Heart right ventricle (tissue), 16 donors: ENCODE results near the gene SLC4A9. TPM values are rescaled to one million over a fixed set of nuclear protein-coding genes. Genes with fewer than 3 reads are reported as not detected.

Source experiments
- ATAC-seq, 8 donors: fragments of 200-7000 bp; cut with Tn5 transposase; one replicate each; pipeline ENCODE4 v1.9.1; 2020; ENCODE audit warnings: mild to moderate bottlenecking in 8 of 8, moderate library complexity in 8 of 8, moderate number of reproducible peaks in 1 of 8
- DNase-seq, 2 donors: peaks; one replicate each; pipeline ENCODE4 v3.0.0-alpha.2; 2020
- H3K27ac ChIP-seq, 10 donors: fragments of 200-600 bp; sonication (generic) in 2 of 10; one replicate each; pipeline versions ENCODE4 v1.5.0 to v1.8.0; 2020 to 2022; ENCODE audit warnings: mild to moderate bottlenecking in 3 of 10
- H3K27me3 ChIP-seq, 7 donors: fragments of 200-600 bp; one replicate each; pipeline ENCODE4 v1.8.0; 2021 to 2022; ENCODE audit warnings: mild to moderate bottlenecking in 2 of 7
- H3K36me3 ChIP-seq, 9 donors: fragments of 200-600 bp; sonication (generic) in 1 of 9; one replicate each; pipeline versions ENCODE4 v1.5.0 to v1.8.0; 2020 to 2022; ENCODE audit warnings: mild to moderate bottlenecking in 2 of 9
- H3K4me1 ChIP-seq, 9 donors: fragments of 200-600 bp; sonication (generic) in 1 of 9; one replicate each; pipeline versions ENCODE4 v1.5.0 to v1.8.0; 2020 to 2022; ENCODE audit warnings: mild to moderate bottlenecking in 4 of 9
- H3K4me3 ChIP-seq, 10 donors: fragments of 200-600 bp; sonication (generic) in 2 of 10; one replicate each; pipeline versions ENCODE4 v1.5.0 to v1.8.0; 2020 to 2022; ENCODE audit warnings: mild to moderate bottlenecking in 7 of 10, moderate library complexity in 2 of 10
- H3K9me3 ChIP-seq, 11 donors: fragments of 200-600 bp in 10 of 11; sonication (generic) in 2 of 11; one replicate each; pipeline versions ENCODE4 v1.5.0 to v1.8.0; 2013 to 2022; ENCODE audit warnings: mild to moderate bottlenecking in 2 of 11, control low read depth in 1 of 11, moderate library complexity in 1 of 11
- WGBS, 2 donors: extraction: QIAGEN DNeasy Blood & Tissue Kit; methylation state at CpG; one replicate each; pipeline ENCODE4 v1.1.7; 2013; ENCODE audit warnings: inconsistent platforms in 1 of 2; 5-methylcytosine and 5-hydroxymethylcytosine counted together
- intact Hi-C, 10 donors: fragments of 100-400 bp; cut with DNase I; formaldehyde crosslinking; loops; one replicate each; pipeline versions ENCODE4 v1.11.1 to v1.14.2; 2022
- polyA plus RNA-seq, 2 donors: library from polyadenylated mRNA; stranded (reverse); fragments of 200-250 nt; gene quantifications; one replicate each; pipeline ENCODE4 v1.2.3, GENCODE V29; 2013
- total RNA-seq, 10 donors: library from RNA; stranded (reverse); fragmentation: NEBNext Ultra II Directional in 3 of 10; extraction: Animal tissue kit (Norgen Biotek cat#: 25700) in 3 of 10; gene quantifications; one replicate each; pipeline versions ENCODE4 v1.2.1 to v1.2.4, GENCODE V29; 2021 to 2023
- TF ChIP-seq, protein P1 (sequence below), 9 donors: fragments of 200-600 bp; sonication (generic) in 2 of 9; IDR thresholded peaks; one replicate each; pipeline versions ENCODE4 v1.5.0 to v1.8.0; 2021 to 2022; ENCODE audit warnings: antibody characterized with exemption in 9 of 9, mild to moderate bottlenecking in 5 of 9, moderate library complexity in 1 of 9
- donor health status: Arrhythmogenic right ventricular cardiomyopathy.
- donor health status: ischemic (EF 13 %, LVEDD 7.1; RV severe dilation, severe dysfunction).
- donor health status: healthy with polysubstance abuse.
- donor health status: DM: no; HTN: yes; CAD: no.
- donor health status: DM: no; HTN: no; CAD: no.
- donor health status: ischemic (EF 25% LVEDD 6.9; RV normal size, moderate dysfunction).
- donor health status: ischemic (EF 25% LVEDD 5.7; RV mildly dilated, moderate dysfunction).
- donor health status: healthy.
- donor health status: DM: yes; HTN: yes; CAD: no.
- donor health status: Ischemic cardiomyopathy.
- donor health status: ischemic (EF 35%, LVEDD 5.7; RV mildly dilated, moderate dysfunction).
- donor health status: nonischemic (EF 11% LVEDD 7.7; RV severe dilation, severe dysfunction).
- donor health status: DM: yes; HTN: yes; CAD: no.
- donor health status: PGD.
- donor health status: ischemic (EF 29% LVEDD 5.4; RV normal size, mild dysfunction).
- donor health status: nonischemic (EF 23%, LVEDD 6.1; RV moderate dilation, normal function).

Gene SLC4A9
- total and polyA plus RNA-seq, 12 donors: 0.01 to 0.34 (median 0.20) TPM; not detected in 8

DNA sequence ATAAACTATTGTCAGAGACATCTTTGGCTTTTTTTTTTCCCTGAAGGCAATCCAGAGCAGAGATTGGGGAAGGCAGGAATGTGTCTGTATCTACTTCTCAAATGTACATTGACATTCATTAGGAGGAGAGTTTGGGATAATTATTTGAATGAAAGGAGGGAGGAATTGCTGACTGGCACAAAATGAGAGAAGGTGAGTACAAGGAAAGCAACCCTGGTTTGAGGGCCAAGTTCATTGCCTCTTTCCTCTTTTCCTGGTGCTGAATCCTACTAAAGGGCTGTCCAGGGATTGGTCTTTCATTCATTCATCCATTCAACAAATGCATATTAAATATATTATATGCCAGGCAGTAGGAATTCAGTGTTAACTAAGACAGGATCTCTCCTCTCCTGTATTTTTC is 22.9 kb downstream of the SLC4A9 start:
- H3K4me3 ChIP-seq: no peak overlapping the region
- no peak overlapping the region for H3K27ac ChIP-seq
- ATAC-seq (no peak), DNase-seq (no peak)
- H3K4me1 ChIP-seq: no peaks in the 10 kb centered on the region
- intact Hi-C loops: no loop called here
- peaks cover 0 to 5% (median 0%) of the 10 kb centered on the region in 11 donors for H3K9me3 ChIP-seq
- no peaks in the 10 kb centered on the region for H3K36me3 ChIP-seq
- H3K27me3 ChIP-seq: no peaks in the 10 kb centered on the region
- TF ChIP-seq, protein P1, sequence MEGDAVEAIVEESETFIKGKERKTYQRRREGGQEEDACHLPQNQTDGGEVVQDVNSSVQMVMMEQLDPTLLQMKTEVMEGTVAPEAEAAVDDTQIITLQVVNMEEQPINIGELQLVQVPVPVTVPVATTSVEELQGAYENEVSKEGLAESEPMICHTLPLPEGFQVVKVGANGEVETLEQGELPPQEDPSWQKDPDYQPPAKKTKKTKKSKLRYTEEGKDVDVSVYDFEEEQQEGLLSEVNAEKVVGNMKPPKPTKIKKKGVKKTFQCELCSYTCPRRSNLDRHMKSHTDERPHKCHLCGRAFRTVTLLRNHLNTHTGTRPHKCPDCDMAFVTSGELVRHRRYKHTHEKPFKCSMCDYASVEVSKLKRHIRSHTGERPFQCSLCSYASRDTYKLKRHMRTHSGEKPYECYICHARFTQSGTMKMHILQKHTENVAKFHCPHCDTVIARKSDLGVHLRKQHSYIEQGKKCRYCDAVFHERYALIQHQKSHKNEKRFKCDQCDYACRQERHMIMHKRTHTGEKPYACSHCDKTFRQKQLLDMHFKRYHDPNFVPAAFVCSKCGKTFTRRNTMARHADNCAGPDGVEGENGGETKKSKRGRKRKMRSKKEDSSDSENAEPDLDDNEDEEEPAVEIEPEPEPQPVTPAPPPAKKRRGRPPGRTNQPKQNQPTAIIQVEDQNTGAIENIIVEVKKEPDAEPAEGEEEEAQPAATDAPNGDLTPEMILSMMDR (IDR thresholded peaks at IDR 0.05): no peak

- H3K36me3 ChIP-seq: no peaks in the 10 kb centered on the region
- peaks cover 0 to 5% (median 0%) of the 10 kb centered on the region in 11 donors for H3K9me3 ChIP-seq
- H3K4me1 ChIP-seq: no peaks in the 10 kb centered on the region
- H3K27me3 ChIP-seq: no peaks in the 10 kb centered on the region
- H3K4me3 ChIP-seq: no peak overlapping the region
- DNase-seq: no peak
- TF ChIP-seq, protein P1 (IDR thresholded peaks at IDR 0.05): no peak
- WGBS, 2 donors: 64 to 70% methylated on average over 2 of the region's 2 CpGs
- intact Hi-C loops: no loop called here
- no peak overlapping the region for H3K27ac ChIP-seq
- no peak for ATAC-seq
Observed at GRCh38 chr5:140383300-140383699, 23.3 kb downstream of the SLC4A9 start.

DNA sequence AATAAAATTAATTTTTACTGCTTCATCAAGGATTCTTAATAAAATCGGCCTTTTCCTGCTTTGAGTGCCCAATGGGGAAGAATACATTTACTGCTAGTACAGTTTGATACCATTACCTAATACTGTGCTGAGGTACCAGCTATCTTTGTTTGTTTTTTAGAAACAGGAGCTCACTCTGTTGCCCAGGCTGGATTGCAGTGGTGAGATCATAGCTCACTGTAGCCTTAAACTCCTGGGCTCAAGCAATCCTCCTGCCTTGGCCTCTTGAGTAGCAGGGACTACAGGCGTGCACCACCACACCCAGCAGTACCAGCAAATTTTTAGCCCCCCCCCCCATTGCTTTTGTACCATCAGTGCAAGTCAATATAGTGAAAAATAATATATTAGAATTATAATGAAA is 28.1 kb downstream of the SLC4A9 start:
- TF ChIP-seq, protein P1 (IDR thresholded peaks at IDR 0.05): no peak
- WGBS, 2 donors: 89 to 91% methylated on average over 2 of the region's 2 CpGs
- intact Hi-C loops: no loop called here

DNA sequence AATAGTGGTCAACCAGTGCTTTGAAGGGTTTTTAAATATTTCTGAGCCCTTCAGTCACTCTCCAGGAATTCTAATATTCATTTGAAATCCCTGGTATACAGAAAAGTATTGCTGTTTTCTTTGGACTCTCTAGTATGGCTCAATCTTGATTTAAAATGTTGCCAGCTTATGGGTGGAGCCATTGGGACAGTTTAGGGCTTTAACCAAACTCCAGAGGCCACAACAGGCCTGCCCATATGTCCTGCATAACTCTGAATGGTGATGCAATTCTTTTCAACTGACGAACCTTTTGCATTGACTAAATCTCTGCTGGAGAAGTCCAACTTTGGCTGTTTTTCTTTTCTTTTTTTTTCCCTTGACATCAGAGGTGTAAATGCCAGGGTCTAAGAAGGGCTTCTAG is 31.3 kb downstream of the SLC4A9 start:
- no peak for DNase-seq
- TF ChIP-seq, protein P1 (IDR thresholded peaks at IDR 0.05): no peak
- no peaks in the 10 kb centered on the region for H3K9me3 ChIP-seq
- peak in 1 of 8 donors; percentile 39 for ATAC-seq
- no peaks in the 10 kb centered on the region for H3K27me3 ChIP-seq
- intact Hi-C loops: no loop called here
- H3K36me3 ChIP-seq: peaks cover 0 to 11% (median 0%) of the 10 kb centered on the region in 9 donors
- no peak overlapping the region for H3K27ac ChIP-seq
- no peak overlapping the region for H3K4me3 ChIP-seq
- 87 to 95% methylated on average over 1 of the region's 1 CpG for WGBS, 2 donors
- no peaks in the 10 kb centered on the region for H3K4me1 ChIP-seq

More for the DNA sequence above, 28.1 kb downstream of the SLC4A9 start:
- H3K27me3 ChIP-seq: no peaks in the 10 kb centered on the region
- no peaks in the 10 kb centered on the region for H3K4me1 ChIP-seq
- no peak for ATAC-seq
- H3K36me3 ChIP-seq: peaks cover 0 to 7% (median 0%) of the 10 kb centered on the region in 9 donors
- H3K9me3 ChIP-seq: no peaks in the 10 kb centered on the region
- no peak overlapping the region for H3K27ac ChIP-seq
- DNase-seq: no peak
- H3K4me3 ChIP-seq: no peak overlapping the region
